Activated CD4-positive, CD25-positive, alpha-beta regulatory T cell treated with anti-CD3 and anti-CD28 coated beads, Interleukin-2, amount 50 U/mL, for 24 hours (primary cell): ENCODE measurements around the gene SUGT1.

Experiments used
- ATAC-seq, 2 donors: fragments of 150-1000 bp; cut with Tn5 transposase; one replicate each; pipeline ENCODE4 v1.10.0; 2021; ENCODE audit warnings: mild to moderate bottlenecking in 1 of 2, moderate library complexity in 1 of 2

The SUGT1 gene

DNA sequence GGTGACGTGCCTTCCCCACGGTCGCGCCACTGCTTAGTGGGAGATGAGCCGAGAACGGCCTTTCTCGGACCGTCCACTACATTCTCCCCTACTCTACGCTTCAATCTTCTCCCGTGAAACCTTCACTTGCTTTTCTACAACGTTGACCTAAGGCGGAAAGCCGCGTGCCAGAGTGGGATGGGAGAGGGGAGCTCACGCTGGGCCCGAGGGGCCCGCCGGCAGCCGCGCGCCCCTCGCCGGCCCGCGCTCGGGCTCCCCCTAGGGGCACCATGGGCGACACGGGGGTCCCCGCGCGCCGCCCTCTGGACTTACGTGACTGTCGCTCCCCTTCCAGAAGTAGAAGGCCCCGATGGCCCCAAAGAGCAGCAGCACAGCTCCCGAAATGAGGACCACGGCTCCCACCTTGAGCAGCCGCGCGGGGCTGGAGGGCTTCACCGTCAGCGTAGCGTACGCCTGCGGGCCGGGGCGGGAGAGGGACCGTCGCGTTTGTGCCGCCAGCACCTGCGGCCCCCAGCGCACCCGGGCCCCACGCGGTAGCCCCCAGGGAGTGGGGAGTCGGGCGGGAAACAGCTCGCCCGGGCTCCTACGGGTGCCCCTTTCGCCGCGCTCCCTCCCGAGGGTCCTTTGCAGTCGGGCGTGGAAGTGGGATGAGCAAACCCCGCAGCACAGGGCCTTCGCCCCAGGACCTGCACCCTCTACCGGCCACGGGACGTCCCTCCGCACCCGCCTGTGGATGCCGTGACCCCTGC is 86.3 kb downstream of the SUGT1 start:
- peak in 1 of 2 donors; percentile 24 for ATAC-seq

DNA sequence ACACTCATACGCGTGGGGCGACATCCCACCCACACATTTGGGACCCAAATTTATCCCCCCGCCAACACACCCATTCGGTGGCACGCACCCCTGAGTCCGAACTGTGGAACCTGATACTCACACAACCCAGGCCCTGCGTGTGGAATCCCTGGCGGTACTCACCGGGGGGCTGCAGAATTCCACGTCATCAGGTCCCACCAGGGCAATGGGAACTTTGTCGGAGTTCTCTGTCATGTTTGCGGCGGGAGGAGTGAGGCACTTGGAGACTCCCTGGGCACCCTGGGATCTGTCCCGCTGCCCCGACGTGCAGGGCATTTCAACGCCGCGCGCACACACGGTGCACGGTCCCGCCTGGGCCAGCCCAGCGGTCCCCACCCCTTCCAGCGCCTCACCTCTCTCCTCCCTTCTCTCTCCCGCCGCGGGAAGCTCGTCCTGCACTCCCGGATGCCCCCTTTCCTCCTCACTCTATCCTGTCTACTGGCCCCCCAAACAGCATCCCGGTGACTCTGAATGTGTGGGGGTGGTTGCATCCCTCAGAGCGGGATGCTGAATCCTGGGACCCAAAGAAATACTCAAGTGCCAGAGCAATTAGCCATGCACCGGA is 86.9 kb downstream of the SUGT1 start, which contains the start of gene CNMD:
TSS of gene CNMD (minus strand) at position 353 of the 604 bp plus-strand sequence. CDS start at position 234, 119 bp downstream.
- no peak for ATAC-seq

DNA sequence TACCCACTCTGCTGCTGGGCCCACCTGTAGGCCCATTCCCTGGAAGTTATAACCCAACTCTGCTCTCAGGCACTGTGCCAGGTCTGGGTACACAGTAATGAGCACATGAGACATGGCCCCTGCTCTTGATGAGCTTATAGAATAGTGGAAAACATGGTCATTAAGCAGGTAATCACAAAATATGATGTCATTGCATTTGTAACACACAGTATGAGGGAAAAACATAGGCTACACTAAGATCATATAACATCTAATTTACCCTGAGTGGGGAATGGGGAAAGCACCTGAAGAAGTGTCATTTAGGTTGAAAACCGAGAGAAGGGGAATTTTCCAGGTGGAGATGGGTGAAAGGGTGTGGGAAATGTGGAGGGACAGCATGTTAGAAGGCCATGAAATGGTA is 90.9 kb downstream of the SUGT1 start:
- ATAC-seq, result no peak

DNA sequence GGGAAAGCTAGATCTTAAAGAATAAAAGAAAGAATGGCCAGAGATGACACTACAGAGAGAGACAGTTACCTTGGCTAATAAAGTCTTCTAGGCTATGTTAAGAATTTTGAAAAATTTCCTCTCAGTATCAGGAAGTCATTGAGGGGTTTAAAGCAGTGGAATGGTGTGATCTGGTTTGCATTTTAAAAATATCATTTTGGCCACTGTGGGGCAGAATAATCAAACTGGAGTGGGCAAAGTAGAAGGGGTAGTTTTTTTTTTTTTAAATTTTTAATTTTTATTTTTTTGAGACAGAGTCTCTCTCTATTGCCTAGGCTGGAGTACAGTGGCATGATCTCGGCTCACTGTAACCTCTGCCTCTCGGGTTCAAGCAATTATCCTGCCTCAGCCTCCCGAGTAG is 91.4 kb downstream of the SUGT1 start:
- no peak for ATAC-seq

DNA sequence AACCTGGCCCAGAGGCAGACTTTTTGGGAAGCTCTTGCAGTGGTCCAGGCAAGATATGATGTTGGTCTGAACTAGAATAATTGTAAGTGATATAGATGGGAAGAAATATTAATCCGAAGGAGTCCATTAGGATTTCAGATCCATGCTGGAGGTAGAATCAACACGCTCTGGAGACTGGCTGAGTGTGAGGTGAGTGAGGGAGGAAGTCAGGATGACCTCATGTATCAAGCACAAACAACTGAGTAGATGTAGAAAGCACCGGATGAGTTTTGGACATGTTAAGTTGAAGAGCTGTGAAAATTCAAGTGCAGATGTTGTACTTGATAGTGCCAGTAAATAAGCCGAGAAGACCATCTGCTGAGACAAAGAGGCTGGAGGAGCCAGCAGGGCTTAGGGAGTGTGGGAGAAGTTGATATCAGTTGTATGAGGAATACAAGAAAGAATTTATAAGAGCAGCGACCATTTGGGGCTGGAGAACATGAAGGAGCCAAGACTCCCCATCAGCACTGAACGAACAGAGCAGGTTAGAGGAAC is 92.3 kb downstream of the SUGT1 start:
- no peak for ATAC-seq

DNA sequence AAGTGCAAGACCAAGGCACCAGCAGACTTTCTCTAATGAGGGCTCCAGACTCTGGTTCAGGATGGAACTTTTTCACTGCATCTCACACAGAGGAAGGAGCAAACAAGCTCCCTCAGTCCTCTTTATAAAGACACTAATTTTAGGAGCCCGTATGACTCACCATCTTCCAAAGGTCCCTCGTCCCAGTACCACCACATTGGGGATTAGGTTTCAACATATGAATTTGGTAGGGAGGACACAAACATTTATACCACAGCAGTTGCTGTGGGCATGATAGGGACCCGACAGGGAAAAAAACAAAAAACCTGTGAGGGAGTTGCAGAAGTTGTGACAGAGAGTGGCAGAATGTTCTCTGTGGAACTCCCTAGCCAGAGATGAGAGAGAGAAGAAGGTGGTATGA is 93.5 kb downstream of the SUGT1 start:
- no peak for ATAC-seq

DNA sequence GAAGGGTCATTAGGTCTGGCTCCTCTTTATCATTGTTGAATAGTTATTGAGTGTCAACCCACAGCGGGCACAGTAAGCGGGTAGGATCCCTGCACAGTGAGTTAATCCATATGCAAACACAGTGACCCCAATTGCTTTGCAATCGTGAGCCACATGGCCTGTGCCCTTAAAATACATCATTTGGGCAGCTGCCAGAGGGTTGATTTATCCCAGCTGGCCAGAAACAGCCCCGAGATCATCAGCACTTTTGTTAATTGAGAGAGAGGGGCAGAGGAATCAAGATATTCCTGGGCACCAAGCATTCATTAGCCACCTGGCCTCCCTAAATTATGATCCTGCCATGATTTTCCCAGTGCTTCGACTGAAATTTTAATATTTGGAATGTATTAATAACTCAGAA is 96.8 kb downstream of the SUGT1 start:
- no peak for ATAC-seq
